RWPE2 (cell line): ENCODE data around the gene SLMAP.

Source experiments
- ATAC-seq: fragments of 200-7000 bp; cut with Tn5 transposase; 3 replicates; pipeline ENCODE4 v1.9.1; 2021; ENCODE audit warnings: low read depth
- DNase-seq: peaks from one replicate; pipeline ENCODE4 v3.0.0-alpha.2; 2020; ENCODE audit warnings: low spot score
- H3K27ac ChIP-seq: fragments of 450-650 bp; 2 replicates; pipeline ENCODE4 v1.5.1; 2017; ENCODE audit warnings: mild to moderate bottlenecking; ENCODE audit not compliant: poor library complexity, severe bottlenecking
- H3K27me3 ChIP-seq: fragments of 250-450 bp; sonication (Bioruptor Pico); 2 replicates; pipeline ENCODE4 v1.5.1; 2021; ENCODE audit warnings: mild to moderate bottlenecking, moderate library complexity; ENCODE audit not compliant: insufficient read depth, poor library complexity, severe bottlenecking
- H3K36me3 ChIP-seq: fragments of 250-450 bp; sonication (Bioruptor Pico); 2 replicates; pipeline ENCODE4 v1.5.1; 2020; ENCODE audit warnings: low read depth, mild to moderate bottlenecking, moderate library complexity
- H3K4me1 ChIP-seq: fragments of 250-450 bp; sonication (Bioruptor Pico); 2 replicates; pipeline ENCODE4 v1.5.1; 2021; ENCODE audit warnings: mild to moderate bottlenecking, moderate library complexity; ENCODE audit not compliant: insufficient read depth, poor library complexity, severe bottlenecking
- H3K4me3 ChIP-seq: fragments of 250-450 bp; sonication (Bioruptor Pico); 2 replicates; pipeline ENCODE4 v1.5.1; 2021; ENCODE audit warnings: mild to moderate bottlenecking, moderate library complexity; ENCODE audit not compliant: severe bottlenecking
- H3K9me3 ChIP-seq: fragments of 250-450 bp; sonication (Bioruptor Pico); 2 replicates; pipeline ENCODE4 v1.5.1; 2021; ENCODE audit warnings: mild to moderate bottlenecking, moderate library complexity; ENCODE audit not compliant: severe bottlenecking
- TF ChIP-seq, protein P1 (sequence below): fragments of 450-650 bp; IDR thresholded peaks from one replicate; pipeline ENCODE4 v1.5.1; 2017; ENCODE audit warnings: mild to moderate bottlenecking, moderate library complexity; ENCODE audit not compliant: poor library complexity, severe bottlenecking

SLMAP gene

GRCh38 chr3:57892423-57892822, 136.3 kb downstream of the SLMAP start:
- no peaks in the 10 kb centered on the region for H3K9me3 ChIP-seq
- DNase-seq = no peak
- H3K36me3 ChIP-seq = peaks cover 45% of the 10 kb centered on the region
- no peaks in the 10 kb centered on the region for H3K27me3 ChIP-seq
- no peak overlapping the region for H3K27ac ChIP-seq
- H3K4me1 ChIP-seq = no peaks in the 10 kb centered on the region
- TF ChIP-seq, protein P1, sequence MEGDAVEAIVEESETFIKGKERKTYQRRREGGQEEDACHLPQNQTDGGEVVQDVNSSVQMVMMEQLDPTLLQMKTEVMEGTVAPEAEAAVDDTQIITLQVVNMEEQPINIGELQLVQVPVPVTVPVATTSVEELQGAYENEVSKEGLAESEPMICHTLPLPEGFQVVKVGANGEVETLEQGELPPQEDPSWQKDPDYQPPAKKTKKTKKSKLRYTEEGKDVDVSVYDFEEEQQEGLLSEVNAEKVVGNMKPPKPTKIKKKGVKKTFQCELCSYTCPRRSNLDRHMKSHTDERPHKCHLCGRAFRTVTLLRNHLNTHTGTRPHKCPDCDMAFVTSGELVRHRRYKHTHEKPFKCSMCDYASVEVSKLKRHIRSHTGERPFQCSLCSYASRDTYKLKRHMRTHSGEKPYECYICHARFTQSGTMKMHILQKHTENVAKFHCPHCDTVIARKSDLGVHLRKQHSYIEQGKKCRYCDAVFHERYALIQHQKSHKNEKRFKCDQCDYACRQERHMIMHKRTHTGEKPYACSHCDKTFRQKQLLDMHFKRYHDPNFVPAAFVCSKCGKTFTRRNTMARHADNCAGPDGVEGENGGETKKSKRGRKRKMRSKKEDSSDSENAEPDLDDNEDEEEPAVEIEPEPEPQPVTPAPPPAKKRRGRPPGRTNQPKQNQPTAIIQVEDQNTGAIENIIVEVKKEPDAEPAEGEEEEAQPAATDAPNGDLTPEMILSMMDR = no peak
- ATAC-seq = no peak; the same call in 2 of the 3 replicates
- no peak overlapping the region for H3K4me3 ChIP-seq

DNA sequence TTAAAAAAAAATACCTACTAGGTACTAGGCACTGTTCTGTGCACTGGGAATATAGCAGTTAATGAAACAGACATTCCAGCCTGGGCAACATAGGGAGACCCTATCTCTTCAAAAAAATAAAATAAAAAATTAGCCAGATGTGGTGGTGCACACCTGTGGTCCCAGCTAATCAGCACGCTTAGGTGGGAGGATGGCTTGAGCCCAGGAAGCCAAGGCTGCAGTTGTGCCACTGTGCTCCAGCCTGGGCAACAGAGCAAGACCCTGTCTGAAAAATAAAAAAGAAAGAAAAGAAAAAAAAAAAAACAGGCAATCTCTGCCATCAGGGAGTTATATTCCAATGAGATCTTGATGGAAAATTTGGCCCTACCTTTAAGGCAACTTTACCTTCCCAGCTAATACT, 137.0 kb downstream of the SLMAP start:
- TF ChIP-seq, protein P1 = no peak
- H3K36me3 ChIP-seq = peaks cover 52% of the 10 kb centered on the region
- DNase-seq (no peak), ATAC-seq (no peak)
- no peaks in the 10 kb centered on the region for H3K27me3 ChIP-seq
- H3K9me3 ChIP-seq = no peaks in the 10 kb centered on the region
- H3K4me3 ChIP-seq = no peak overlapping the region
- no peak overlapping the region for H3K27ac ChIP-seq
- no peaks in the 10 kb centered on the region for H3K4me1 ChIP-seq

DNA sequence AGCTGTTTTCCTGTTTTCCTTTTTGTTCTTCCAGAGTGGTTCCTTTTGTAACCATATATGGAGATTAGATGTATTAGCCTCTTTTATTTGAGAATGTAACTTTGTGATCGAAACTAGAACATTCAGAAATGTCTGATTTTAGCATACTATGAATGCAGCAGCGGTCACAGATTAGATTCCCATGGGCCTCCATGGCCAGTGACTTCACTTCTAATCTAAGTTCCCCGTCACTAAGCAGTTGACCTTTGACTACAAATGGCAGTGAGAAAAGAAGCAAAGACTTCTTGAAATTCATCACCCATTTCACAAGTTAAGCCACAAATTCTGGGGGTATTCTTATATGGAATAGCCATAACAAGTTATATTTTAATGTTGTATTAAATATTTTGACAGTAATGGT, 137.6 kb downstream of the SLMAP start:
- H3K9me3 ChIP-seq = no peaks in the 10 kb centered on the region
- peaks cover 57% of the 10 kb centered on the region for H3K36me3 ChIP-seq
- ATAC-seq (no peak), DNase-seq (no peak)
- no peak overlapping the region for H3K4me3 ChIP-seq
- H3K27ac ChIP-seq = no peak overlapping the region
- no peaks in the 10 kb centered on the region for H3K27me3 ChIP-seq
- H3K4me1 ChIP-seq = no peaks in the 10 kb centered on the region
- TF ChIP-seq, protein P1 = no peak

DNA sequence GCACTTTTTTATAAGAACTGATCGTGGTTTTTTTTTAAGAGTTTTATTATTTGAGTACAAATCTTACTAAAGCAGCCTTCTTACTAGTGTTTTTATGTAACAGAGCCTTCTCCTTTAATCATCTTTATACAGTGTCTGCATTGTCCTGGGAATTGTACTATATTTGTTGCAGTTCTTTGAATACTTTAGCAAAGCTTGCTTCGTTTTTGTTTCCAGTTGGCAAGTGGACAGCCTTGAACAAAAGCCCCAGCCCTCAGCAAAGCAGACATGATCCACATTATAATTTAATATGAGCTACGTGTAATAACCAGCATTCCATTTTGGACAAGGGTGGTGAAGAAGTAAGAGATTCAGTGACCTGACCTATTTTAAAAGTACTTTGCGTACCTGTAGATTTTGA, 139.9 kb downstream of the SLMAP start:
- H3K27ac ChIP-seq = no peak overlapping the region
- peaks cover 43% of the 10 kb centered on the region for H3K36me3 ChIP-seq
- H3K27me3 ChIP-seq = no peaks in the 10 kb centered on the region
- TF ChIP-seq, protein P1 = no peak
- no peak for DNase-seq
- H3K4me1 ChIP-seq = no peaks in the 10 kb centered on the region
- no peak for ATAC-seq
- no peak overlapping the region for H3K4me3 ChIP-seq
- no peaks in the 10 kb centered on the region for H3K9me3 ChIP-seq

DNA sequence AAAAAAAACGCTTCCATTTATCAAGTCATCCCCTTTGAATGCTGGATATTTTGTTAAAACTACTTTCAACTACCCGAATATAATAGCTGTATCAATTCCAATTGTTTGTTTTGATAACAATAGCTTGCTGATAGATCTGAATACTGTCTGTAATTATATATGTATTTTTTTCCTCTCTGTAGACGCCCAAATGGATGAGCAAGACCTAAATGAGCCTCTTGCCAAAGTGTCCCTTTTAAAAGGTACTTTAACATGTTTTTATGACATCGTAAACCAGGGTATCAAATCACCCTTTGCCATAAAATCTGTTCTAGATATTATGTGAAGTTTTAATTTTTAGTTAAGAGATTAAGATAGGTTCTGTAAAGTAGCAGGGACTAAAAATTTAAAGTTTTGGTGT, 140.6 kb downstream of the SLMAP start:
- no peaks in the 10 kb centered on the region for H3K9me3 ChIP-seq
- ATAC-seq (no peak), DNase-seq (no peak)
- TF ChIP-seq, protein P1 = no peak
- peaks cover 46% of the 10 kb centered on the region for H3K36me3 ChIP-seq
- H3K4me3 ChIP-seq = no peak overlapping the region
- H3K27me3 ChIP-seq = no peaks in the 10 kb centered on the region
- H3K4me1 ChIP-seq = no peaks in the 10 kb centered on the region
- H3K27ac ChIP-seq = no peak overlapping the region
